CD4-positive, alpha-beta T cell (primary cell): ENCODE measurements around the gene MED17. TPM values are rescaled to one million over a fixed set of nuclear protein-coding genes. Genes with fewer than 3 reads are reported as not detected.
A peak's percentile ranks its signal among the peaks of the same experiment; 100 is the strongest.

ENCODE experiments used
- ATAC-seq: fragments of 200-7000 bp; cut with Tn5 transposase; one replicate; pipeline ENCODE4 v1.10.0; 2022; ENCODE audit warnings: mild to moderate bottlenecking; ENCODE audit not compliant: poor library complexity
- CTCF ChIA-PET: fragments of 350-600 bp; sonication (Branson Sonifier 250); formaldehyde crosslinking; loops from one replicate; lab custom pipeline; 2021; ENCODE audit warnings: antibody characterized with exemption, inconsistent platforms; lab: Charles Lee
- POLR2A ChIA-PET: fragments of 350-600 bp; sonication (Branson Sonifier 250); formaldehyde crosslinking; loops from one replicate; lab custom pipeline; 2021; ENCODE audit warnings: antibody characterized with exemption, inconsistent platforms; lab: Charles Lee
- DNase-seq, 14 experiments: peaks; one replicate each; pipeline ENCODE4 v3.0.0-alpha.2; 2013 to 2020; ENCODE audit warnings: mixed read lengths in 2 of 14
- H3K27ac ChIP-seq, 2 donors: one replicate each; pipeline versions ENCODE4 v1.5.1 to v1.7.0; 2013; ENCODE audit warnings: low read length in 2 of 2, low read depth in 1 of 2, mild to moderate bottlenecking in 1 of 2
- H3K27me3 ChIP-seq, 2 experiments: 1 replicate in 1 of 2; 2 replicates in 1 of 2; pipeline versions ENCODE4 v1.6.1 to v1.7.0; 2013; ENCODE audit warnings: low read length in 2 of 2, control low read depth in 1 of 2, mild to moderate bottlenecking in 1 of 2, moderate library complexity in 1 of 2; ENCODE audit not compliant: insufficient read depth in 2 of 2, control insufficient read depth in 1 of 2
- H3K36me3 ChIP-seq: one replicate; pipeline ENCODE4 v1.6.1; 2013; ENCODE audit warnings: low read length, control low read depth; ENCODE audit not compliant: insufficient read depth
- H3K4me1 ChIP-seq: one replicate; pipeline ENCODE4 v1.6.1; 2013; ENCODE audit warnings: low read length, control low read depth; ENCODE audit not compliant: insufficient read depth
- H3K4me3 ChIP-seq: one replicate; pipeline ENCODE4 v1.5.1; 2013; ENCODE audit warnings: mild to moderate bottlenecking, low read length, moderate library complexity
- H3K9me3 ChIP-seq, 2 experiments: 1 replicate in 1 of 2; 2 replicates in 1 of 2; pipeline versions ENCODE4 v1.6.1 to v1.7.0; 2013; ENCODE audit warnings: low read length in 2 of 2, mild to moderate bottlenecking in 2 of 2, control low read depth in 1 of 2, moderate library complexity in 1 of 2; ENCODE audit not compliant: control insufficient read depth in 1 of 2, insufficient read depth in 1 of 2
- H3K27ac Mint-ChIP-seq: one replicate; pipeline ENCODE4 v1.8.0; 2020; ENCODE audit warnings: mixed read lengths
- H3K27me3 Mint-ChIP-seq: one replicate; pipeline ENCODE4 v1.8.0; 2021; ENCODE audit warnings: mixed read lengths
- H3K36me3 Mint-ChIP-seq: one replicate; pipeline ENCODE4 v1.8.0; 2021; ENCODE audit warnings: low read depth, mixed read lengths
- H3K4me1 Mint-ChIP-seq: one replicate; pipeline ENCODE4 v1.8.0; 2021; ENCODE audit warnings: low read depth, mixed read lengths
- H3K4me3 Mint-ChIP-seq: one replicate; pipeline ENCODE4 v1.8.0; 2020; ENCODE audit warnings: mild to moderate bottlenecking, mixed read lengths
- H3K9me3 Mint-ChIP-seq: one replicate; pipeline ENCODE4 v1.8.0; 2020; ENCODE audit warnings: mixed read lengths
- intact Hi-C, 2 experiments: fragments of 100-400 bp; cut with DNase I in 1 of 2; cut with micrococcal nuclease in 1 of 2; formaldehyde crosslinking; loops; one replicate each; pipeline versions ENCODE4 v1.15.1 to v1.9.0; 2023 to 2025; cut with DNase I, micrococcal nuclease
- total RNA-seq, 174 experiments: library from RNA in 2 of 174; stranded (reverse) in 2 of 174; gene quantifications; one replicate each; pipeline ENCODE4 v1.2.3 and lab custom pipeline; 2021 to 2026
- TF ChIP-seq, protein P1 (sequence below): fragments of 200-600 bp; IDR thresholded peaks from one replicate; pipeline ENCODE4 v1.8.0; 2022; ENCODE audit warnings: antibody characterized with exemption, mild to moderate bottlenecking

The MED17 gene
- total RNA-seq, 2 experiments from 2014 or later, result 63.1 to 63.6 TPM

GRCh38 chr11:93849201-93849600 is 65.1 kb downstream of the MED17 start:
- Mint-ChIP-seq H3K4me1 (peaks cover 5% of the 10 kb centered on the region), H3K27me3 (peaks cover 47% of the 10 kb centered on the region), H3K4me3 (no peak overlapping the region), H3K9me3 (no peaks in the 10 kb centered on the region), H3K36me3 (no peaks in the 10 kb centered on the region), H3K27ac (no peak overlapping the region)
- H3K4me1 ChIP-seq, result peaks cover 5% of the 10 kb centered on the region
- ATAC-seq (no peak), DNase-seq (no peak)
- no peaks in the 10 kb centered on the region for H3K36me3 ChIP-seq
- ChIA-PET CTCF (no interaction called here), POLR2A (no interaction called here)
- no peak overlapping the region for H3K27ac ChIP-seq
- TF ChIP-seq, protein P1, sequence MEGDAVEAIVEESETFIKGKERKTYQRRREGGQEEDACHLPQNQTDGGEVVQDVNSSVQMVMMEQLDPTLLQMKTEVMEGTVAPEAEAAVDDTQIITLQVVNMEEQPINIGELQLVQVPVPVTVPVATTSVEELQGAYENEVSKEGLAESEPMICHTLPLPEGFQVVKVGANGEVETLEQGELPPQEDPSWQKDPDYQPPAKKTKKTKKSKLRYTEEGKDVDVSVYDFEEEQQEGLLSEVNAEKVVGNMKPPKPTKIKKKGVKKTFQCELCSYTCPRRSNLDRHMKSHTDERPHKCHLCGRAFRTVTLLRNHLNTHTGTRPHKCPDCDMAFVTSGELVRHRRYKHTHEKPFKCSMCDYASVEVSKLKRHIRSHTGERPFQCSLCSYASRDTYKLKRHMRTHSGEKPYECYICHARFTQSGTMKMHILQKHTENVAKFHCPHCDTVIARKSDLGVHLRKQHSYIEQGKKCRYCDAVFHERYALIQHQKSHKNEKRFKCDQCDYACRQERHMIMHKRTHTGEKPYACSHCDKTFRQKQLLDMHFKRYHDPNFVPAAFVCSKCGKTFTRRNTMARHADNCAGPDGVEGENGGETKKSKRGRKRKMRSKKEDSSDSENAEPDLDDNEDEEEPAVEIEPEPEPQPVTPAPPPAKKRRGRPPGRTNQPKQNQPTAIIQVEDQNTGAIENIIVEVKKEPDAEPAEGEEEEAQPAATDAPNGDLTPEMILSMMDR, result no peak
- peaks cover 13 to 30% of the 10 kb centered on the region in 2 experiments for H3K27me3 ChIP-seq
- H3K4me3 ChIP-seq, result no peak overlapping the region
- intact Hi-C loops, result no loop called here
- no peaks in the 10 kb centered on the region for H3K9me3 ChIP-seq

DNA sequence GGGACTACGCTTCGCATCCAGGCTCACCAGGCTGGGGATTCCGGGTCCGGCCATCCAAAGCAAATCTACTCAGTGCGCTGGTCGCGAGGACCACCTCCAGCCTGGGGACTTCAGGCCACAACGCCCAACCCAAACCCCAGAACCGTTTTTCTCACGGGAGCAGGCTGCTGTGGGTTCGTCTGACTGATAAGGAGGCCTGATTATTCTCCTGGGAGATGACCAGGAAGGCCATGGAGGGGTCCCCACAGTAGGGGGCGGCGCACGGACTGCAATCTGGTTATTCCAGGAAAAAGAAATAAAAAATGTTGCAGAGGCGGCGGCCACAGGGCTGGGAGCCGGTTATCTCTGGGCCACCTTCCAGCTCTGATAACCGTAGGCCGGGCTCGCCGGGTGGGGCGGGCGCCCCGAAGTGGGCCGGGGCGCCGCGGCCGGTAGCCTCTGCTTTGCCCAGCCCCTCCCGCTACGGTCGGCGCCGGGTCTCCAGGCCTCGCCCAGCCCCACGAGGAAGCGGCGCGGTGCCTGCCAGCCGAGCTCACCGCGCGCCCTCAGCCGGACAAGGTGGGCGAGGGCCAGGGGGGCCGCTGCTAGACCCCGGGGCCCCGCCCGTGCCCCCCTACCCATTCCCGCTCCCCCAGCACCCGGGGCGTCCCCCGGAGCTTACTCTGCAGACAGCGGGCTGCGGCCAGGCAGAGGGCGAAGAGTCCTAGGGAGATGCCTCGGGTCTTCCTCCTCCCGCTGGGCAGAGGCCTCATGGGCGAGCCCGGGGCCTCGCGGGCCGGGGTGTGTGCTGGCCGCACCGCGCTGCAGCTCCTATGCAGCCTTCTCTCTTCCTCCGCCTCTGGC is 65.9 kb downstream of the MED17 start:
- intact Hi-C loops, result no loop called here
- POLR2A ChIA-PET, result no interaction called here
- Histone ChIP-seq H3K27me3 (peaks cover 13 to 30% of the 10 kb centered on the region in 2 experiments), H3K9me3 (no peaks in the 10 kb centered on the region), H3K36me3 (no peaks in the 10 kb centered on the region), H3K27ac (no peak overlapping the region), H3K4me1 (peaks cover 5% of the 10 kb centered on the region), H3K4me3 (no peak overlapping the region)
- Mint-ChIP-seq H3K27me3 (peaks cover 47% of the 10 kb centered on the region), H3K27ac (no peak overlapping the region), H3K36me3 (no peaks in the 10 kb centered on the region), H3K9me3 (no peaks in the 10 kb centered on the region), H3K4me3 (peak overlapping the region; percentile 6), H3K4me1 (peaks cover 5% of the 10 kb centered on the region)
- TF ChIP-seq, protein P1, result no peak
- CTCF ChIA-PET, result no interaction called here
- no peak for DNase-seq
- no peak for ATAC-seq

DNA sequence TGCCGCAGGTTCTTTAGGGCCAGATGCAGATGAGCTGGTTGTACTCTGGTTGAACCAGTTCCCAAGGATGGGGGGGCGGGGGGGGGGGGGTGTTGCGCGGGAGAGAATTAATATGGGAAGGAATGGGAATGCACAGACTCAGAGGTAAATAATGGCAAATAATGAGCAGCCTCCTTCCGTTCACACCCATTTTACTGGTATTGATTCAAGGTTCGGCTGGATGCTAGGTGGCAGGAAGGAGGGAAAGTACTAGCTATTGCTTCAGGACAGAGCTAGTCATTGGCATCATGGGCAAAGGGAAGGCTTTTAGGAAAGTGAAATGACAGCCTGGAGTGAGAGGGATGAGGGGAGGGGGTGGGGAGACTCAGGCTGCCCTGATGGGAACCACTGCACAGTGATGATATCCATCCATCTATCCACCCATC is 66.5 kb downstream of the MED17 start, which contains the start of gene VSTM5:
VSTM5 (minus strand) TSS at position 25 of the 425 bp plus-strand sequence. CDS start 116 bp downstream, outside the sequence.
- no peak within 1 kb of the TSS for H3K27ac Mint-ChIP-seq

More for the DNA sequence above, 66.5 kb downstream of the MED17 start, which contains the start of gene VSTM5:
- no peaks in the 10 kb centered on the region for H3K9me3 Mint-ChIP-seq
- Histone ChIP-seq H3K27me3 (peaks cover 13 to 30% of the 10 kb centered on the region in 2 experiments), H3K4me1 (peaks cover 5% of the 10 kb centered on the region), H3K27ac (no peak within 1 kb of the TSS), H3K9me3 (no peaks in the 10 kb centered on the region), H3K4me3 (no peak within 1 kb of the TSS), H3K36me3 (no peaks in the 10 kb centered on the region)
- peaks cover 5% of the 10 kb centered on the region for H3K4me1 Mint-ChIP-seq
- DNase-seq (no peak), ATAC-seq (no peak)
- intact Hi-C loops, result no loop called here
- H3K36me3 Mint-ChIP-seq, result no peaks in the 10 kb centered on the region
- H3K4me3 Mint-ChIP-seq, result peak within 1 kb of the TSS; percentile 6
- CTCF ChIA-PET, result no interaction called here
- POLR2A ChIA-PET, result no interaction called here
- H3K27me3 Mint-ChIP-seq, result peaks cover 47% of the 10 kb centered on the region
- TF ChIP-seq, protein P1, result no peak
